Liver (tissue), 9 donors: Measurements from ENCODE around the gene SFXN2. TPM values are rescaled to one million over a fixed set of nuclear protein-coding genes. Genes with fewer than 3 reads are reported as not detected.

ENCODE experiments used
- DNase-seq: peaks from one replicate; pipeline ENCODE4 v3.0.0-alpha.2; 2017; ENCODE audit warnings: low spot score
- H3K27ac ChIP-seq, 2 donors: one replicate each; pipeline ENCODE4 v1.7.0; 2013; ENCODE audit warnings: inconsistent platforms in 2 of 2, low read length in 2 of 2, control low read depth in 1 of 2, low read depth in 1 of 2, mild to moderate bottlenecking in 1 of 2
- H3K27me3 ChIP-seq, 4 donors: one replicate each; pipeline versions ENCODE4 v1.6.1 to v1.7.0; 2013; ENCODE audit warnings: low read length in 3 of 4, inconsistent platforms in 1 of 4, mild to moderate bottlenecking in 1 of 4, moderate library complexity in 1 of 4; ENCODE audit not compliant: control insufficient read depth in 4 of 4, insufficient read depth in 4 of 4
- H3K36me3 ChIP-seq, 4 donors: one replicate each; pipeline versions ENCODE4 v1.6.1 to v1.7.0; 2013; ENCODE audit warnings: low read length in 3 of 4, mild to moderate bottlenecking in 3 of 4, low read depth in 1 of 4, moderate library complexity in 1 of 4; ENCODE audit not compliant: control insufficient read depth in 4 of 4, insufficient read depth in 3 of 4
- H3K4me1 ChIP-seq, 4 donors: one replicate each; pipeline versions ENCODE4 v1.6.1 to v1.7.0; 2013; ENCODE audit warnings: low read length in 3 of 4, mild to moderate bottlenecking in 3 of 4, moderate library complexity in 1 of 4; ENCODE audit not compliant: control insufficient read depth in 4 of 4, insufficient read depth in 4 of 4
- H3K4me3 ChIP-seq, 3 donors: one replicate each; pipeline versions ENCODE4 v1.6.1 to v1.7.0; 2013; ENCODE audit warnings: low read length in 3 of 3, control low read depth in 1 of 3, low read depth in 1 of 3, mild to moderate bottlenecking in 1 of 3
- H3K9ac ChIP-seq, 2 donors: one replicate each; pipeline ENCODE4 v1.7.0; 2013; ENCODE audit warnings: low read length in 2 of 2, mild to moderate bottlenecking in 2 of 2, moderate library complexity in 2 of 2, control low read depth in 1 of 2, low read depth in 1 of 2
- H3K9me3 ChIP-seq, 4 donors: one replicate each; pipeline versions ENCODE4 v1.6.1 to v1.7.0; 2013; ENCODE audit warnings: low read length in 3 of 4; ENCODE audit not compliant: control insufficient read depth in 4 of 4
- EGR1 ChIP-seq, 2 donors: IDR thresholded peaks; 2 replicates each; pipeline ENCODE4 v1.6.1; 2016 to 2018; ENCODE audit warnings: antibody characterized with exemption in 2 of 2, low read depth in 2 of 2
- FOXA2 ChIP-seq: IDR thresholded peaks from 2 replicates; pipeline ENCODE4 v1.6.1; 2016; ENCODE audit warnings: antibody characterized with exemption
- GABPA ChIP-seq, 2 donors: IDR thresholded peaks in 1 of 2; conservative IDR thresholded peaks in 1 of 2; 2 replicates each; pipeline ENCODE4 v1.6.1; 2016; ENCODE audit warnings: antibody characterized with exemption in 2 of 2, mild to moderate bottlenecking in 1 of 2, moderate library complexity in 1 of 2
- HNF4G ChIP-seq: IDR thresholded peaks from 2 replicates; pipeline ENCODE4 v1.6.1; 2016; ENCODE audit warnings: antibody characterized with exemption
- JUND ChIP-seq, 2 donors: IDR thresholded peaks; 2 replicates each; pipeline ENCODE4 v1.6.1; 2016; ENCODE audit warnings: antibody characterized with exemption in 2 of 2
- NR2F2 ChIP-seq: IDR thresholded peaks from 2 replicates; pipeline ENCODE4 v1.6.1; 2016; ENCODE audit warnings: antibody characterized with exemption
- RXRA ChIP-seq, 2 donors: IDR thresholded peaks; 2 replicates each; pipeline ENCODE4 v1.6.1; 2017 to 2018; ENCODE audit warnings: antibody characterized with exemption in 2 of 2, mild to moderate bottlenecking in 1 of 2
- SP1 ChIP-seq: IDR thresholded peaks from 2 replicates; pipeline ENCODE4 v1.6.1; 2018; ENCODE audit warnings: antibody characterized with exemption, mild to moderate bottlenecking
- YY1 ChIP-seq: IDR thresholded peaks from 2 replicates; pipeline ENCODE4 v1.6.1; 2016; ENCODE audit warnings: antibody characterized with exemption, mild to moderate bottlenecking
- WGBS: extraction: QIAGEN DNeasy Blood & Tissue Kit; methylation state at CpG from one replicate; pipeline ENCODE4 v1.1.7; 2013; 5-methylcytosine and 5-hydroxymethylcytosine counted together
- polyA plus RNA-seq, 2 donors: library from polyadenylated mRNA; stranded (reverse) in 1 of 2; unstranded in 1 of 2; fragments of 200-250 nt in 1 of 2; fragments of >200 nt in 1 of 2; fragmentation: Nextera tagmentation in 1 of 2; extraction: Ambion mirVana in 1 of 2; gene quantifications; one replicate each; pipeline versions ENCODE4 v1.2.1 to v1.2.3, GENCODE V29; 2013 to 2015
- total RNA-seq, 2 donors: library from RNA; depleted of rRNA; stranded (reverse); fragments of >200 nt; gene quantifications; one replicate each; pipeline ENCODE4 v1.2.3, GENCODE V29; 2014
- TF ChIP-seq, protein P1 (sequence below): IDR thresholded peaks from 2 replicates; pipeline ENCODE4 v1.6.1; 2016; ENCODE audit warnings: antibody characterized with exemption, mild to moderate bottlenecking
- TF ChIP-seq, protein P2 (sequence below): IDR thresholded peaks from 2 replicates; pipeline ENCODE4 v1.6.1; 2016; ENCODE audit warnings: antibody characterized with exemption
- TF ChIP-seq, protein P3 (sequence below): fragments of 150-350 bp; IDR thresholded peaks from 2 replicates; pipeline ENCODE4 v1.5.1; 2017; ENCODE audit warnings: improper control_type of control experiment, low read depth, low read length; ENCODE audit not compliant: missing input control
- TF ChIP-seq, protein P4 (sequence below): IDR thresholded peaks from 2 replicates; pipeline ENCODE4 v1.6.1; 2016; ENCODE audit warnings: antibody characterized with exemption
- TF ChIP-seq, protein P5 (sequence below): IDR thresholded peaks from 2 replicates; pipeline ENCODE4 v1.6.1; 2016; ENCODE audit warnings: antibody characterized with exemption
- donor health status: healthy.
- donor health status: healthy.
- donor health status: healthy.
- donor health status: healthy.
- donor health status: healthy.

SFXN2 gene
- total and polyA plus RNA-seq, 4 donors = 6.0 to 22.6 (median 17.7) TPM

DNA sequence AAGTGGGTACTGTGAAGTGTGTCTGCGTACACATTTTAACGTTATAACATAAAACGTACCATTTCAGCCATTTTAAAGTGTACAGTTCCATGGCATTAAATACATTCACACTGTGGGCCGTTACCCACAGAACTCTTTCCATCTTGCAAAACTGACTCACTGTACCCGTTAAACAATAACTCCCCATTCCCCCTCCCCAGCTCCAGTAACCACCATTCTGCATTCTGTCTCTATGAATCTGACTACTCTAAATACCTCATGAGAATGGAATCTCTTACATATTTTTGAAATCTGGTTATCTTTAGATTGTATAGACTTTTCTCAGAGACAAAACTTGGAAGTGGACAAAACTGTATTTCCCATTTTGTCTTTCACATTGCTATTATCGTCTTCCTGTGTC, 9.5 kb upstream of the SFXN2 start:
- TF ChIP-seq NR2F2 (no peak), JUND (IDR thresholded peaks at IDR 0.05) (no peak), GABPA (IDR thresholded peaks at IDR 0.05 in 1 of 2, conservative IDR thresholded peaks at IDR 0.05 in 1 of 2) (no peak), RXRA (IDR thresholded peaks at IDR 0.05) (no peak), HNF4G (no peak), FOXA2 (no peak), EGR1 (IDR thresholded peaks at IDR 0.05; ENCODE audit: low read depth in 2 of 2) (no peak), SP1 (no peak)
- TF ChIP-seq, protein P1, sequence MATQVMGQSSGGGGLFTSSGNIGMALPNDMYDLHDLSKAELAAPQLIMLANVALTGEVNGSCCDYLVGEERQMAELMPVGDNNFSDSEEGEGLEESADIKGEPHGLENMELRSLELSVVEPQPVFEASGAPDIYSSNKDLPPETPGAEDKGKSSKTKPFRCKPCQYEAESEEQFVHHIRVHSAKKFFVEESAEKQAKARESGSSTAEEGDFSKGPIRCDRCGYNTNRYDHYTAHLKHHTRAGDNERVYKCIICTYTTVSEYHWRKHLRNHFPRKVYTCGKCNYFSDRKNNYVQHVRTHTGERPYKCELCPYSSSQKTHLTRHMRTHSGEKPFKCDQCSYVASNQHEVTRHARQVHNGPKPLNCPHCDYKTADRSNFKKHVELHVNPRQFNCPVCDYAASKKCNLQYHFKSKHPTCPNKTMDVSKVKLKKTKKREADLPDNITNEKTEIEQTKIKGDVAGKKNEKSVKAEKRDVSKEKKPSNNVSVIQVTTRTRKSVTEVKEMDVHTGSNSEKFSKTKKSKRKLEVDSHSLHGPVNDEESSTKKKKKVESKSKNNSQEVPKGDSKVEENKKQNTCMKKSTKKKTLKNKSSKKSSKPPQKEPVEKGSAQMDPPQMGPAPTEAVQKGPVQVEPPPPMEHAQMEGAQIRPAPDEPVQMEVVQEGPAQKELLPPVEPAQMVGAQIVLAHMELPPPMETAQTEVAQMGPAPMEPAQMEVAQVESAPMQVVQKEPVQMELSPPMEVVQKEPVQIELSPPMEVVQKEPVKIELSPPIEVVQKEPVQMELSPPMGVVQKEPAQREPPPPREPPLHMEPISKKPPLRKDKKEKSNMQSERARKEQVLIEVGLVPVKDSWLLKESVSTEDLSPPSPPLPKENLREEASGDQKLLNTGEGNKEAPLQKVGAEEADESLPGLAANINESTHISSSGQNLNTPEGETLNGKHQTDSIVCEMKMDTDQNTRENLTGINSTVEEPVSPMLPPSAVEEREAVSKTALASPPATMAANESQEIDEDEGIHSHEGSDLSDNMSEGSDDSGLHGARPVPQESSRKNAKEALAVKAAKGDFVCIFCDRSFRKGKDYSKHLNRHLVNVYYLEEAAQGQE = no peak
- TF ChIP-seq, protein P2, sequence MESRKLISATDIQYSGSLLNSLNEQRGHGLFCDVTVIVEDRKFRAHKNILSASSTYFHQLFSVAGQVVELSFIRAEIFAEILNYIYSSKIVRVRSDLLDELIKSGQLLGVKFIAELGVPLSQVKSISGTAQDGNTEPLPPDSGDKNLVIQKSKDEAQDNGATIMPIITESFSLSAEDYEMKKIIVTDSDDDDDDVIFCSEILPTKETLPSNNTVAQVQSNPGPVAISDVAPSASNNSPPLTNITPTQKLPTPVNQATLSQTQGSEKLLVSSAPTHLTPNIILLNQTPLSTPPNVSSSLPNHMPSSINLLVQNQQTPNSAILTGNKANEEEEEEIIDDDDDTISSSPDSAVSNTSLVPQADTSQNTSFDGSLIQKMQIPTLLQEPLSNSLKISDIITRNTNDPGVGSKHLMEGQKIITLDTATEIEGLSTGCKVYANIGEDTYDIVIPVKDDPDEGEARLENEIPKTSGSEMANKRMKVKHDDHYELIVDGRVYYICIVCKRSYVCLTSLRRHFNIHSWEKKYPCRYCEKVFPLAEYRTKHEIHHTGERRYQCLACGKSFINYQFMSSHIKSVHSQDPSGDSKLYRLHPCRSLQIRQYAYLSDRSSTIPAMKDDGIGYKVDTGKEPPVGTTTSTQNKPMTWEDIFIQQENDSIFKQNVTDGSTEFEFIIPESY = no peak
- TF ChIP-seq, protein P3, sequence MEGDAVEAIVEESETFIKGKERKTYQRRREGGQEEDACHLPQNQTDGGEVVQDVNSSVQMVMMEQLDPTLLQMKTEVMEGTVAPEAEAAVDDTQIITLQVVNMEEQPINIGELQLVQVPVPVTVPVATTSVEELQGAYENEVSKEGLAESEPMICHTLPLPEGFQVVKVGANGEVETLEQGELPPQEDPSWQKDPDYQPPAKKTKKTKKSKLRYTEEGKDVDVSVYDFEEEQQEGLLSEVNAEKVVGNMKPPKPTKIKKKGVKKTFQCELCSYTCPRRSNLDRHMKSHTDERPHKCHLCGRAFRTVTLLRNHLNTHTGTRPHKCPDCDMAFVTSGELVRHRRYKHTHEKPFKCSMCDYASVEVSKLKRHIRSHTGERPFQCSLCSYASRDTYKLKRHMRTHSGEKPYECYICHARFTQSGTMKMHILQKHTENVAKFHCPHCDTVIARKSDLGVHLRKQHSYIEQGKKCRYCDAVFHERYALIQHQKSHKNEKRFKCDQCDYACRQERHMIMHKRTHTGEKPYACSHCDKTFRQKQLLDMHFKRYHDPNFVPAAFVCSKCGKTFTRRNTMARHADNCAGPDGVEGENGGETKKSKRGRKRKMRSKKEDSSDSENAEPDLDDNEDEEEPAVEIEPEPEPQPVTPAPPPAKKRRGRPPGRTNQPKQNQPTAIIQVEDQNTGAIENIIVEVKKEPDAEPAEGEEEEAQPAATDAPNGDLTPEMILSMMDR = no peak
- TF ChIP-seq, protein P4, sequence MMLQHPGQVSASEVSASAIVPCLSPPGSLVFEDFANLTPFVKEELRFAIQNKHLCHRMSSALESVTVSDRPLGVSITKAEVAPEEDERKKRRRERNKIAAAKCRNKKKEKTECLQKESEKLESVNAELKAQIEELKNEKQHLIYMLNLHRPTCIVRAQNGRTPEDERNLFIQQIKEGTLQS = no peak
- TF ChIP-seq, protein P5, sequence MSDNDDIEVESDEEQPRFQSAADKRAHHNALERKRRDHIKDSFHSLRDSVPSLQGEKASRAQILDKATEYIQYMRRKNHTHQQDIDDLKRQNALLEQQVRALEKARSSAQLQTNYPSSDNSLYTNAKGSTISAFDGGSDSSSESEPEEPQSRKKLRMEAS = no peak
- 92% methylated on average over 6 of the region's 6 CpGs for WGBS
- Histone ChIP-seq H3K27me3 (no peaks in the 10 kb centered on the region), H3K36me3 (no peaks in the 10 kb centered on the region), H3K9ac (no peak overlapping the region), H3K4me1 (no peaks in the 10 kb centered on the region), H3K9me3 (no peaks in the 10 kb centered on the region), H3K27ac (no peak overlapping the region), H3K4me3 (no peak overlapping the region)
- DNase-seq = no peak

DNA sequence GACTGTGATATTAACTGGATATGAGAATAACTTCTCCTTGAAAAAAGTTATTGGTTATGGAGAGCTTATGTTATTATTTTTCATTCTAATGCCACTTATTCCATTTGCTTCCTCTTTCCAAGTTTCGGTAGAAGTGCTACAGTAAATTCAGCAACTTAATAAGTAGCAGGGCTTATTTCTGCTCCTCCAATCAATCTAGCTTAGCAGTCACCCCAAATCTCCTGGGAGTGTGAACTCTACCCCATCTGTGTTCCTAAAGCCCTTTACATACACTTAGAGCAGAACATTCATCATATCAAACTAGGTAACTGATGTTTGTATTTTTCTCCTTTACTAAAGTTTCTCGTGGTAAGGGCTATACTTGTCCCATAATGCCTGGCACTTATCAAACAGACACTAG, 8.9 kb upstream of the SFXN2 start:
- DNase-seq = no peak
- no peaks in the 10 kb centered on the region for H3K9me3 ChIP-seq
- no peaks in the 10 kb centered on the region for H3K4me1 ChIP-seq
- no peak overlapping the region for H3K27ac ChIP-seq
- TF ChIP-seq YY1 = no peak
- H3K9ac ChIP-seq = no peak overlapping the region
- 81% methylated on average over 2 of the region's 2 CpGs for WGBS
- H3K36me3 ChIP-seq = no peaks in the 10 kb centered on the region
- no peaks in the 10 kb centered on the region for H3K27me3 ChIP-seq
- H3K4me3 ChIP-seq = no peak overlapping the region
